Activated T-helper 1 cell treated with anti-CD3 and anti-CD28 coated beads, Interleukin-12 subunit alpha, Interleukin-12 subunit beta, Interleukin-2, Interleukin-4 antibody, amounts not matched to agents 30 ng/mL and 10 ng/mL and 1 ng/mL, durations not matched to agents 14 hours and 24 hours and 36 hours (primary cell): ENCODE results near the gene SPACA1. TPM values are rescaled to one million over a fixed set of nuclear protein-coding genes. Genes with fewer than 3 reads are reported as not detected.
"Not testable (repeated sequence)": the region's sequence is repeated elsewhere in the genome, so short reads cannot be mapped to it uniquely, and the experiment has no call there.

Experiments used
- DNase-seq: peaks from one replicate; pipeline ENCODE4 v3.0.0; 2021; ENCODE audit warnings: low spot score
- H3K27ac Mint-ChIP-seq: one replicate; pipeline ENCODE4 v1.8.0; 2021; ENCODE audit warnings: mild to moderate bottlenecking, mixed read lengths
- H3K27me3 Mint-ChIP-seq: one replicate; pipeline ENCODE4 v1.8.0; 2022; ENCODE audit warnings: mild to moderate bottlenecking, moderate library complexity, mixed read lengths; ENCODE audit not compliant: insufficient read depth
- H3K36me3 Mint-ChIP-seq: one replicate; pipeline ENCODE4 v1.8.0; 2021; ENCODE audit warnings: low read depth, mixed read lengths
- H3K4me1 Mint-ChIP-seq: one replicate; pipeline ENCODE4 v1.8.0; 2021; ENCODE audit warnings: low read depth, mixed read lengths
- H3K4me3 Mint-ChIP-seq: one replicate; pipeline ENCODE4 v1.8.0; 2021; ENCODE audit warnings: mild to moderate bottlenecking, moderate library complexity, mixed read lengths
- H3K9me3 Mint-ChIP-seq: one replicate; pipeline ENCODE4 v1.8.0; 2021; ENCODE audit warnings: mixed read lengths
- intact Hi-C: fragments of 100-400 bp; cut with micrococcal nuclease; formaldehyde crosslinking; loops from one replicate; pipeline ENCODE4 v1.15.1; 2024
- total RNA-seq: library from RNA; stranded (reverse); gene quantifications from 2 replicates; pipeline ENCODE4 v1.2.3, GENCODE V29; 2022

The SPACA1 gene
- not detected in 2 replicates for total RNA-seq

GRCh38 chr6:88047510-88048150 is at the start of gene SPACA1:
Gene SPACA1 (plus strand): TSS chr6:88047841. CDS start chr6:88047906, 65 bp downstream.
- Mint-ChIP-seq H3K27me3 (peaks cover 7% of the 10 kb centered on the region), H3K9me3 (no peaks in the 10 kb centered on the region), H3K4me1 (no peaks in the 10 kb centered on the region), H3K27ac (no peak within 1 kb of the TSS), H3K4me3 (no peak within 1 kb of the TSS), H3K36me3 (no peaks in the 10 kb centered on the region)
- DNase-seq: no peak
- intact Hi-C loops: no loop called here

- Mint-ChIP-seq H3K27me3 (no peaks in the 10 kb centered on the region), H3K36me3 (no peaks in the 10 kb centered on the region), H3K27ac (no peak overlapping the region), H3K4me1 (no peaks in the 10 kb centered on the region), H3K9me3 (no peaks in the 10 kb centered on the region), H3K4me3 (no peak overlapping the region)
- DNase-seq: no peak
- intact Hi-C loops: no loop called here
These were observed 46.9 kb upstream of the SPACA1 start for GRCh38 chr6:88000713-88001112.

- H3K9me3 Mint-ChIP-seq, H3K4me1 Mint-ChIP-seq, H3K36me3 Mint-ChIP-seq, H3K27ac Mint-ChIP-seq, intact Hi-C loops, H3K27me3 Mint-ChIP-seq, DNase-seq, H3K4me3 Mint-ChIP-seq: not testable (repeated sequence)
These were observed 46.4 kb upstream of the SPACA1 start for GRCh38 chr6:88001279-88001678.

- intact Hi-C loops: no loop called here
- H3K27ac Mint-ChIP-seq: no peak overlapping the region
- no peaks in the 10 kb centered on the region for H3K27me3 Mint-ChIP-seq
These were observed 42.9 kb upstream of the SPACA1 start for GRCh38 chr6:88004707-88005106.

GRCh38 chr6:88006557-88006956 is 41.1 kb upstream of the SPACA1 start:
- Mint-ChIP-seq H3K9me3 (no peaks in the 10 kb centered on the region), H3K27ac (no peak overlapping the region), H3K4me1 (no peaks in the 10 kb centered on the region), H3K36me3 (no peaks in the 10 kb centered on the region), H3K4me3 (no peak overlapping the region), H3K27me3 (no peaks in the 10 kb centered on the region)
- no peak for DNase-seq
- intact Hi-C loops: no loop called here

More at GRCh38 chr6:88004707-88005106, 42.9 kb upstream of the SPACA1 start:
- no peaks in the 10 kb centered on the region for H3K4me1 Mint-ChIP-seq
- no peak for DNase-seq
- no peak overlapping the region for H3K4me3 Mint-ChIP-seq
- no peaks in the 10 kb centered on the region for H3K36me3 Mint-ChIP-seq
- H3K9me3 Mint-ChIP-seq: no peaks in the 10 kb centered on the region

- Mint-ChIP-seq H3K4me3 (no peak overlapping the region), H3K36me3 (no peaks in the 10 kb centered on the region), H3K9me3 (no peaks in the 10 kb centered on the region), H3K4me1 (peaks cover 12% of the 10 kb centered on the region), H3K27ac (no peak overlapping the region), H3K27me3 (no peaks in the 10 kb centered on the region)
- intact Hi-C loops: no loop called here
- DNase-seq: no peak
These were observed 39.2 kb upstream of the SPACA1 start for GRCh38 chr6:88008411-88008810.

GRCh38 chr6:88008831-88009231 is 38.8 kb upstream of the SPACA1 start:
- Mint-ChIP-seq H3K4me1 (peaks cover 12% of the 10 kb centered on the region), H3K27ac (no peak overlapping the region), H3K36me3 (no peaks in the 10 kb centered on the region), H3K27me3 (no peaks in the 10 kb centered on the region), H3K9me3 (no peaks in the 10 kb centered on the region), H3K4me3 (no peak overlapping the region)
- no peak for DNase-seq
- intact Hi-C loops: no loop called here

GRCh38 chr6:88013015-88013414 is 34.6 kb upstream of the SPACA1 start:
- Mint-ChIP-seq H3K27me3 (no peaks in the 10 kb centered on the region), H3K9me3 (peaks cover 4% of the 10 kb centered on the region), H3K27ac (no peak overlapping the region), H3K36me3 (no peaks in the 10 kb centered on the region), H3K4me3 (no peak overlapping the region), H3K4me1 (peaks cover 12% of the 10 kb centered on the region)
- intact Hi-C loops: no loop called here
- DNase-seq: peak; percentile 1

- intact Hi-C loops: no loop called here
These were observed 34.1 kb upstream of the SPACA1 start for GRCh38 chr6:88013554-88013953.

GRCh38 chr6:88020439-88020838 is 27.2 kb upstream of the SPACA1 start:
- no peak for DNase-seq
- H3K36me3 Mint-ChIP-seq: no peaks in the 10 kb centered on the region
- H3K27me3 Mint-ChIP-seq: no peaks in the 10 kb centered on the region
- H3K27ac Mint-ChIP-seq: no peak overlapping the region
- no peaks in the 10 kb centered on the region for H3K4me1 Mint-ChIP-seq
- no peak overlapping the region for H3K4me3 Mint-ChIP-seq
- intact Hi-C loops: no loop called here
- no peaks in the 10 kb centered on the region for H3K9me3 Mint-ChIP-seq

More at GRCh38 chr6:88013554-88013953, 34.1 kb upstream of the SPACA1 start:
- Mint-ChIP-seq H3K4me1 (peaks cover 12% of the 10 kb centered on the region), H3K9me3 (peaks cover 4% of the 10 kb centered on the region), H3K36me3 (no peaks in the 10 kb centered on the region), H3K4me3 (no peak overlapping the region), H3K27me3 (no peaks in the 10 kb centered on the region), H3K27ac (no peak overlapping the region)
- DNase-seq: no peak

- peaks cover 10% of the 10 kb centered on the region for H3K9me3 Mint-ChIP-seq
- no peaks in the 10 kb centered on the region for H3K27me3 Mint-ChIP-seq
- no peaks in the 10 kb centered on the region for H3K4me1 Mint-ChIP-seq
- DNase-seq: no peak
- no peak overlapping the region for H3K4me3 Mint-ChIP-seq
- H3K27ac Mint-ChIP-seq: no peak overlapping the region
- intact Hi-C loops: no loop called here
- no peaks in the 10 kb centered on the region for H3K36me3 Mint-ChIP-seq
These were observed 22.9 kb upstream of the SPACA1 start for GRCh38 chr6:88024696-88025095.

GRCh38 chr6:88031550-88031949 is 16.1 kb upstream of the SPACA1 start:
- H3K4me3 Mint-ChIP-seq: no peak overlapping the region
- peaks cover 39% of the 10 kb centered on the region for H3K9me3 Mint-ChIP-seq
- peaks cover 4% of the 10 kb centered on the region for H3K27me3 Mint-ChIP-seq
- no peak overlapping the region for H3K27ac Mint-ChIP-seq
- H3K4me1 Mint-ChIP-seq: no peaks in the 10 kb centered on the region
- H3K36me3 Mint-ChIP-seq: no peaks in the 10 kb centered on the region
- no peak for DNase-seq
- intact Hi-C loops: no loop called here

GRCh38 chr6:88044530-88044929 is 3.1 kb upstream of the SPACA1 start:
- Mint-ChIP-seq H3K4me3 (no peak overlapping the region), H3K27ac (no peak overlapping the region), H3K9me3 (no peaks in the 10 kb centered on the region), H3K36me3 (no peaks in the 10 kb centered on the region), H3K27me3 (peaks cover under 1% of the 10 kb centered on the region), H3K4me1 (no peaks in the 10 kb centered on the region)
- intact Hi-C loops: no loop called here
- DNase-seq: no peak
